ENCODE results near the gene ZNF830. TPM values are rescaled to one million over a fixed set of nuclear protein-coding genes. Genes with fewer than 3 reads are reported as not detected.
"Not testable (repeated sequence)": the region's sequence is repeated elsewhere in the genome, so short reads cannot be mapped to it uniquely, and the experiment has no call there.

Gene ZNF830
- total RNA-seq, 1 experiment from 2014 or later: 12.4 TPM

DNA sequence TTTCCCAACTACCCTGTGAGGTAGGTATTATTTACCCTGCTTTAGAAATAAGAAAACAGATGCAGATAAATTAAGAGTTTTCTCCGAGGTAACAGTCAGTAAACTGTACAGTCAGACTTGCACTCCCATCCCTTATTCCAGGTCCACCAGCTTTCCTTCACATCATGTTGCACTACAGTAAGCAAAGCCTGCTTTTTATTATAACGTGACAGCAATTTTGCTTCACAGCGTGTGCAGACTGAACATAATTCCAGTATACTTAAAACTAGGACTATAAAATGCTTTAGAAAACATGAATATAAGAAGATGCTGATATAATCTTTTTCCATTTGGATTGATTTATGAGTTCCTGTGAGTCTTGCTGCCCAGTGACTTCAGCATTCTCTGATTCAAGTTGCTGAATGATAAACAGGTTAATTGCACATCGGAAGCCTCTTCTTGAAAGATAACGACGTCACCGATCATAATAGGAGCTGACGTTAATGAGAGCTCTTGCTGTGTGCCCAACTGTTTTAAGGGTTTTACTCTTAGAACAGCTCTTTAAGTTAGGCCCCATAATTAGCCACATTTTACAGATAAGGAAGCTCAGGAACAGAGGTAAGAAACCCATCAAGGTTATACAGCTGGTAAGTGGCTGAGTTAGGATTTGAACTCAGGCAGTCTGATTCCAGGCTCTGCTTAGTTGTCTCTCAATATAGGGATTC, 20.4 kb downstream of the ZNF830 start:
- Histone ChIP-seq H3K36me3 (peaks cover 32% of the 10 kb centered on the region), H3K27me3 (no peaks in the 10 kb centered on the region), H3K4me3 (peak overlapping the region; percentile 96), H3K9me3 (no peaks in the 10 kb centered on the region)
- no peak for DNase-seq

GRCh38 chr17:34987232-34987631, 25.9 kb downstream of the ZNF830 start:
- Histone ChIP-seq H3K9me3 (no peaks in the 10 kb centered on the region), H3K27me3 (no peaks in the 10 kb centered on the region), H3K4me3 (no peak overlapping the region), H3K36me3 (peaks cover 72% of the 10 kb centered on the region)
- DNase-seq: no peak

DNA sequence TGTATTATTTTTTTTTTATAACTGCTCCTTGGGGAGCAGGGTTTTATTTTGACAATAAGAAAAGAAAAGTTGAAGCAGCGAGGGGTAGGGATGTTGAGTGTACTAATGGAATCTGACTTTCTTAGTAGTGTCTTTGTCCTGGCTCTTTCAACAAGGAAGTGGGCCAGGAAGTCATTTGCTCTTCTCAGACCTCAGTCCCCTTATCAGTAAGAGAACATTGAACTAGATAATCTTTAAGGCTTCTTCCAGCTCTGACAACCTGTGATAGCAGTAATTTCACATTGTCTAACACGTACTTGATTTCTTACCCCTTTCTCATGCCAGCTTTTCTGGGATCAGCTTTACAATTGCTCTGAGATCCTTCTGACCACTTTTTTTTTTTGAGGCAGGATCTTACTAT, 27.3 kb downstream of the ZNF830 start:
- H3K27me3 ChIP-seq: no peaks in the 10 kb centered on the region
- no peaks in the 10 kb centered on the region for H3K9me3 ChIP-seq
- peaks cover 79% of the 10 kb centered on the region for H3K36me3 ChIP-seq
- no peak for DNase-seq
- H3K4me3 ChIP-seq: no peak overlapping the region

DNA sequence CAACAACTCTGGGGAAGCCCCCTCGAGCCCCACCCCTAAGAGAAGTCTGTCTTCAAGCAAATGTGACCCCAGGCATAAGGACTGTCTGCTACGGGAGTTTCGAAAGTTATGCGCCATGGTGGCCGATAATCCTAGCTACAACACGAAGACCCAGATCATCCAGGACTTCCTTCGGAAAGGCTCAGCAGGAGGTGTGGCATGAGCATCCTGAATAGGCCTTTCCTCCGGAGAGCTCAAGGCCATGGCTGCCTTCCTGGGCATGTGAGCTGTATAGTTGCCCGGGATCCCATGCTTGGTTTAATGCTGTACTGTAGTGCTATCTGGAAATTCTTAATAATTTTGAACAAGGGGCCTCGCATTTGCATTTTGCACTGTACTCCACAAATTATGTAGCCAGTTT, 28.1 kb downstream of the ZNF830 start:
- Histone ChIP-seq H3K36me3 (peaks cover 83% of the 10 kb centered on the region), H3K9me3 (no peaks in the 10 kb centered on the region), H3K4me3 (no peak overlapping the region), H3K27me3 (no peaks in the 10 kb centered on the region)
- no peak for DNase-seq

GRCh38 chr17:34990921-34991365, 29.6 kb downstream of the ZNF830 start:
- DNase-seq: no peak
- peaks cover 85% of the 10 kb centered on the region for H3K36me3 ChIP-seq
- no peaks in the 10 kb centered on the region for H3K27me3 ChIP-seq
- H3K4me3 ChIP-seq: no peak overlapping the region
- H3K9me3 ChIP-seq: no peaks in the 10 kb centered on the region

DNA sequence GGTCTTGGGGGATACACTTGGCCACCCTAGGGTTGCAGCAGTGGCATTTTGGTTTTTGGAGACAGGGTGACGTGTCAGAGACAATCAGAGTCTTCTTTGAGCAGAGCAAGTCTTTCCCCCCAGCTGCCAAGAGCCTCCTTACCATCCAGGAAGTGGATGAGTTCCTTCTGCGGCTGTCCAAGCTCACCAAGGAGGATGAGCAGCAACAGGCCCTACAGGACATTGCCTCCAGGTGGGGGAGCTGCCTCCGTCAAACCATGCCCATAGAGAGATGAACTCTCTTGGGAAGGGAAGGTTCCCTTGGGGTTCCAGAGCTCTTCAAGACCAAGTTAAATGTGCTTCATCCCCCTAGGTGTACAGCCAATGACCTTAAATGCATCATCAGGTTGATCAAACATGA, 30.3 kb downstream of the ZNF830 start:
- peaks cover 81% of the 10 kb centered on the region for H3K36me3 ChIP-seq
- H3K9me3 ChIP-seq: no peaks in the 10 kb centered on the region
- H3K4me3 ChIP-seq: no peak overlapping the region
- DNase-seq: no peak
- no peaks in the 10 kb centered on the region for H3K27me3 ChIP-seq

GRCh38 chr17:34993031-34993430, 31.7 kb downstream of the ZNF830 start:
- no peak for DNase-seq
- Histone ChIP-seq H3K9me3 (no peaks in the 10 kb centered on the region), H3K27me3 (no peaks in the 10 kb centered on the region), H3K36me3 (peaks cover 77% of the 10 kb centered on the region), H3K4me3 (no peak overlapping the region)

DNA sequence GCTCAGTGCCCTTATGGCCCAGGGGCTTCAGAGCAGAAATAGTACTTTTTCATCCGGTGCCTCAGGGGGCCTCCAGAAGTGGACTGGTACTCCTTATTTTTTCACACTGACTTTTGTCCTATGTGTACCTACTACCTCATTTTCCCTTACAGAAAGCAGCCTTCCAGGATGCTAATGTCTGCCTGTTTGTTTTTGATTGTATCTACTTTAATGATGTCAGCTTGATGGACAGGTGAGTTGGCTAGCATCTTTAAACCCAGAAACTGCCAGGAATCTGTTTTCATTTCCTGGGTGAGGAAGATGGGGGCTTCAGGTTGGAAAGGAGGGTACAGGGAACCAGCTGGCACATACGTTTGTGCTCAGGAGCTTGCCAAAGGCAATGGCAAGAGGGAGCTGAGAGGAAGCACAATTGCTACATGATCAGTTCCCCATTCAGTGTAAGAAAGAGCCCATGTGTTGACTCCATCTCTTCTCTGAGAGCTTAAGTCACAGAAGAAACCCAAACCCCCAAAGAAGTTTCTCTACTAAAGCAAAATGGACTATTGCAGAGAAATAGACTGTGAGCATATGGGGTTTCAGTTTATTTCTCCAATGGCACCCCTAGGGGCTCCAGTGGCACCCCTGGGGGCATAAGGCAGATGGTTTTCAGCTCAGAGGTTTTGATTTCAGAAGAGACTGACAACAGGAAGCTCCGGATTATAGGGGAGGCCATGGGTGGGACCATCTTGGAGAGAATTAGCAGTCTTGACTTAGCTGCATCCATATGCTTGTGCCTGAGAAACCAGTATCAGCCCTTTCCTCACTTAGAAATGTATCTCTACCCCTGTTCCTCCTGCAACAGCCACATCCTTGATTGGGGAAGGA, 35.3 kb downstream of the ZNF830 start:
- Histone ChIP-seq H3K27me3 (no peaks in the 10 kb centered on the region), H3K36me3 (peaks cover 78% of the 10 kb centered on the region), H3K9me3 (no peaks in the 10 kb centered on the region), H3K4me3 (no peak overlapping the region)
- DNase-seq: no peak

DNA sequence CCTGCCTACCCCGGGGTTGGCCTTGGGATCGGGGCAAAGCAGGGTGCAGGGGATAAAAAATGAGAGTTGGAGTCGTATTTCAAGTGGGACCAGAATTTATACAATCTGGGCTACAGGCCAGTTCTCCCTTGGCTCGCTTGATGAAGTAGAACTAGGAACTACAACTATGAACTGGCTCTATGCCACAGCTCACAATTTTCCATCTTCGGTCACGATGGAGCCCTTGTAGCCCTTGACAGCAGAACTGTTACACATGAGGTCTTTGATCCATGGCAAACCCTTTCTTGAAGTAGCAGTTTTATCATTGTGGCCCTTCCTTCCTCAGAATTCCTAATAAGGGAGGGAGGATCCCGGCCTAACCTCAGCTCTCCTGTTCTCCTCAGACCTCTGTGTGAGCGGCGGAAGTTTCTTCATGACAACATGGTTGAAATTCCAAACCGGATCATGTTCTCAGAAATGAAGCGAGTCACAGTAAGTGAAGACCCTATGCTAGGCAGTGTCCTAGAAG, 36.1 kb downstream of the ZNF830 start:
- H3K36me3 ChIP-seq: peaks cover 79% of the 10 kb centered on the region
- H3K27me3 ChIP-seq: no peaks in the 10 kb centered on the region
- no peak overlapping the region for H3K4me3 ChIP-seq
- DNase-seq: no peak
- H3K9me3 ChIP-seq: no peaks in the 10 kb centered on the region

GRCh38 chr17:34998205-34998604, 36.9 kb downstream of the ZNF830 start:
- Histone ChIP-seq H3K4me3 (no peak overlapping the region), H3K9me3 (no peaks in the 10 kb centered on the region), H3K27me3 (no peaks in the 10 kb centered on the region), H3K36me3 (peaks cover 74% of the 10 kb centered on the region)
- DNase-seq: peak; percentile 58

- no peak for DNase-seq
- Histone ChIP-seq H3K27me3 (no peaks in the 10 kb centered on the region), H3K36me3 (peaks cover 64% of the 10 kb centered on the region), H3K9me3 (no peaks in the 10 kb centered on the region), H3K4me3 (no peak overlapping the region)
Observed at GRCh38 chr17:34999456-34999855, 38.1 kb downstream of the ZNF830 start.

- H3K27me3 ChIP-seq, DNase-seq, H3K9me3 ChIP-seq, H3K4me3 ChIP-seq: not testable (repeated sequence)
- peaks cover 52% of the 10 kb centered on the region for H3K36me3 ChIP-seq
Observed at GRCh38 chr17:35000965-35001364, 39.6 kb downstream of the ZNF830 start.

GRCh38 chr17:35001549-35001948, 40.2 kb downstream of the ZNF830 start:
- DNase-seq: no peak
- Histone ChIP-seq H3K4me3 (no peak overlapping the region), H3K27me3 (no peaks in the 10 kb centered on the region), H3K9me3 (no peaks in the 10 kb centered on the region), H3K36me3 (peaks cover 55% of the 10 kb centered on the region)

- H3K36me3 ChIP-seq: peaks cover 54% of the 10 kb centered on the region
- DNase-seq: peak; percentile 34
- H3K27me3 ChIP-seq: no peaks in the 10 kb centered on the region
- no peak overlapping the region for H3K4me3 ChIP-seq
- no peaks in the 10 kb centered on the region for H3K9me3 ChIP-seq
Observed at GRCh38 chr17:35002876-35003551, 41.7 kb downstream of the ZNF830 start.

DNA sequence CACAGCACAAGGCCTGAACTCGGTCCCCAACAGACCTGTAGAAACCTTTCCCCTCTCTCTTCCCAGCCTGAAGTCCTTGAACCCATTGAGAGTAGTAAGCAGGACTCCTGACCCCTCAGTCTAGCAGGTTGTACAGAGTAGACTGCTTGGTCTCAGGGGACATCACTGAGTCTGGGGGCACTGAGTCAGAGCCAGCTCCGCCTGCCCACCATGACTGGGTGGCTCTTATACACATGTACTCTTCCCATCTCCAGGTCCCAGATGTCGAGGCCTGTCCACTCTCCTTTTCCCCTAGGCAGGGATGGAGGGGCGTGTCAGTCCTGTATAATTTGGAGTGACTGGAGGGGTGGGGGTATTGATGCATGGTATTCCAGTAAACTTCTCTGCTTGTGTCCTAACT, 42.4 kb downstream of the ZNF830 start:
- no peak for DNase-seq
- H3K4me3 ChIP-seq: no peak overlapping the region
- no peaks in the 10 kb centered on the region for H3K9me3 ChIP-seq
- no peaks in the 10 kb centered on the region for H3K27me3 ChIP-seq
- H3K36me3 ChIP-seq: peaks cover 47% of the 10 kb centered on the region

DNA sequence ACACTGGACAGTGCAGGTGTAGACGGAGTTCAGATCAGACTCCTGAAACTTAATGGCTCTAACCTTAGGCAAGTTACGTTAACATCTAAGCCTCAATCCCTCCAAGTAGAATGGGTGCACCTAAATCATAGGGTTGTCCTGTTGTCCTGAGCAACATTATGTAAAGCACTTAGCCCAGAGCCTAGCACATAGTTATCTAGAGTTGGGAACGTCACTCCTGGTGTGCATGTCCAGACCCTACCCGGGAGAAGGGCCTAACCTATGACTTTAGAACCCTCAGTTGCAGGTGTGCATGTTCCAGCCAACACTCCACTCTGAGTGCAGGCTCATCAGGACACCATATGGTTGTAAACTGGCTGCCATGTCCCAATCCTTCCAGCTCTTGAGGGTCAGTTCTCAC, 45.0 kb downstream of the ZNF830 start:
- no peak for DNase-seq
- no peaks in the 10 kb centered on the region for H3K9me3 ChIP-seq
- H3K4me3 ChIP-seq: no peak overlapping the region
- H3K36me3 ChIP-seq: peaks cover 29% of the 10 kb centered on the region
- H3K27me3 ChIP-seq: no peaks in the 10 kb centered on the region

DNA sequence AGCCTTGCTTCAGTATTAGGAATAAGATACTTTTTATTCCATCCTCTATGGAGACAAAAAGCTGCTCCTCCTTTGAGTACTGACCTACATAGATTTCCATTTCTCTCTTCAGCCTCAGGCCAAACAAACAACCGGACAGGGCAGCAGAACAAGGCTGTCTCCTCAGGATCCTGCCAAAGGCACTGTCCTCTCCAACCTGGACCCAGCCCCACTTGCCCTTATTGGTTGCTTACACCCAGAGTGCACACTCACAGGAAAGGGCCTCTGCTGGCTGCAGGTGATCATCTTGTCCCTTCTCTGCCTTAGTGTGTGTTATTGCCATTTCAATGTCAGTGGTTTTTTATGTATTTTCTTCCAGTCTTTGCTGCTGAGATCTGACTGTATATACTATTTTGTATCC, 45.6 kb downstream of the ZNF830 start:
- no peak overlapping the region for H3K4me3 ChIP-seq
- no peaks in the 10 kb centered on the region for H3K9me3 ChIP-seq
- no peak for DNase-seq
- no peaks in the 10 kb centered on the region for H3K27me3 ChIP-seq
- peaks cover 23% of the 10 kb centered on the region for H3K36me3 ChIP-seq
